Tibial artery (tissue), 4 donors: Measurements from ENCODE around the gene MCHR1.
"Not testable (repeated sequence)": the region's sequence is repeated elsewhere in the genome, so short reads cannot be mapped to it uniquely, and the experiment has no call there.

Source experiments
- DNase-seq, 2 donors: peaks; one replicate each; pipeline ENCODE4 v3.0.0-alpha.2; 2019
- H3K27ac ChIP-seq, 2 donors: fragments of 200-600 bp; sonication (generic) in 1 of 2; 1 replicate in 1 of 2; 2 replicates in 1 of 2; pipeline ENCODE4 v1.5.1; 2018 to 2019; ENCODE audit warnings: mild to moderate bottlenecking in 1 of 2
- H3K27me3 ChIP-seq, 2 donors: fragments of 200-600 bp; sonication (generic) in 1 of 2; one replicate each; pipeline versions ENCODE4 v1.5.1 to v1.6.0; 2016 to 2019
- H3K36me3 ChIP-seq, 3 donors: fragments of 200-600 bp; sonication (generic) in 2 of 3; one replicate each; pipeline ENCODE4 v1.5.1; 2016 to 2019; ENCODE audit warnings: mild to moderate bottlenecking in 2 of 3
- H3K4me1 ChIP-seq, 4 donors: fragments of 200-600 bp; sonication (generic) in 2 of 4; 1 replicate in 3 of 4; 2 replicates in 1 of 4; pipeline ENCODE4 v1.5.1; 2016 to 2019
- H3K4me3 ChIP-seq, 2 donors: fragments of 200-600 bp; sonication (generic) in 1 of 2; 1 replicate in 1 of 2; 2 replicates in 1 of 2; pipeline ENCODE4 v1.5.1; 2018 to 2019; ENCODE audit warnings: mild to moderate bottlenecking in 2 of 2
- H3K9me3 ChIP-seq, 3 donors: fragments of 200-600 bp; sonication (generic) in 1 of 3; one replicate each; pipeline ENCODE4 v1.5.1; 2016 to 2019
- intact Hi-C: fragments of 100-400 bp; cut with DNase I; formaldehyde crosslinking; loops from one replicate; pipeline ENCODE4 v1.15.0; 2023; ENCODE audit warnings: low total_unique reads
- TF ChIP-seq, protein P1 (sequence below), 2 experiments: fragments of 200-600 bp in 1 of 2; fragments of 450-650 bp in 1 of 2; IDR thresholded peaks; one replicate each; pipeline ENCODE4 v1.5.1; 2017 to 2019; ENCODE audit warnings: antibody characterized with exemption in 2 of 2, mild to moderate bottlenecking in 1 of 2, moderate library complexity in 1 of 2

The MCHR1 gene

DNA sequence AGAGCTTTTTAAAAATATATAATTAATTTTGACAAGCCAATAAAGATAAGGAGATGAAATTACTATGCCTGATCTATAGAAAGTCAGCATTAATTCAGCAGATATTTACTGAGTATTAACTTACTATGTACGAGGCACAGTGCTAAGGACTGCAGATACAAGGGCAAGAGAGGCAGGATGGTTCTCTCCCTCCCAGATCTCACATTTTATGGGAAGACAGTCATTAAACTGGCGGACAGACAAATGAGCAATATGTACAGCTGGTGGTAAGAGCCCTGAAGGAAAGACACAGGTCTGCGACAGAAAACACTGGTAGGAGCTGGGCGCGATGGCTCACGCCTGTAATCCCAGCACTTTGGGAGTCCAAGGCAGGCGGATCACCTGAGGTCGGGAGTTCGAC is 36.8 kb downstream of the MCHR1 start:
- no peak for DNase-seq
- TF ChIP-seq, protein P1, sequence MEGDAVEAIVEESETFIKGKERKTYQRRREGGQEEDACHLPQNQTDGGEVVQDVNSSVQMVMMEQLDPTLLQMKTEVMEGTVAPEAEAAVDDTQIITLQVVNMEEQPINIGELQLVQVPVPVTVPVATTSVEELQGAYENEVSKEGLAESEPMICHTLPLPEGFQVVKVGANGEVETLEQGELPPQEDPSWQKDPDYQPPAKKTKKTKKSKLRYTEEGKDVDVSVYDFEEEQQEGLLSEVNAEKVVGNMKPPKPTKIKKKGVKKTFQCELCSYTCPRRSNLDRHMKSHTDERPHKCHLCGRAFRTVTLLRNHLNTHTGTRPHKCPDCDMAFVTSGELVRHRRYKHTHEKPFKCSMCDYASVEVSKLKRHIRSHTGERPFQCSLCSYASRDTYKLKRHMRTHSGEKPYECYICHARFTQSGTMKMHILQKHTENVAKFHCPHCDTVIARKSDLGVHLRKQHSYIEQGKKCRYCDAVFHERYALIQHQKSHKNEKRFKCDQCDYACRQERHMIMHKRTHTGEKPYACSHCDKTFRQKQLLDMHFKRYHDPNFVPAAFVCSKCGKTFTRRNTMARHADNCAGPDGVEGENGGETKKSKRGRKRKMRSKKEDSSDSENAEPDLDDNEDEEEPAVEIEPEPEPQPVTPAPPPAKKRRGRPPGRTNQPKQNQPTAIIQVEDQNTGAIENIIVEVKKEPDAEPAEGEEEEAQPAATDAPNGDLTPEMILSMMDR (IDR thresholded peaks at IDR 0.05), result no peak
- intact Hi-C loops, result no loop called here

GRCh38 chr22:40717657-40718056 is 38.4 kb downstream of the MCHR1 start:
- H3K4me3 ChIP-seq, H3K27ac ChIP-seq, DNase-seq, H3K9me3 ChIP-seq, intact Hi-C loops, H3K27me3 ChIP-seq, H3K36me3 ChIP-seq: not testable (repeated sequence)
- H3K4me1 ChIP-seq, result peaks cover 0 to 15% (median 10%) of the 10 kb centered on the region in 4 donors

More for the DNA sequence above, 36.8 kb downstream of the MCHR1 start:
- Histone ChIP-seq H3K4me1 (peaks cover 0 to 21% (median 16%) of the 10 kb centered on the region in 4 donors), H3K9me3 (no peaks in the 10 kb centered on the region), H3K27me3 (no peaks in the 10 kb centered on the region), H3K36me3 (no peaks in the 10 kb centered on the region), H3K4me3 (no peak overlapping the region), H3K27ac (no peak overlapping the region)

GRCh38 chr22:40718250-40719204 is 39.2 kb downstream of the MCHR1 start:
- DNase-seq, result no peak
- H3K36me3 ChIP-seq, result no peaks in the 10 kb centered on the region
- H3K4me3 ChIP-seq, result no peak overlapping the region
- TF ChIP-seq, protein P1 (IDR thresholded peaks at IDR 0.05), result no peak
- H3K4me1 ChIP-seq, result peaks cover 0 to 15% (median 10%) of the 10 kb centered on the region in 4 donors
- no peaks in the 10 kb centered on the region for H3K9me3 ChIP-seq
- no peak overlapping the region for H3K27ac ChIP-seq
- H3K27me3 ChIP-seq, result no peaks in the 10 kb centered on the region
- intact Hi-C loops, result no loop called here

- no peaks in the 10 kb centered on the region for H3K9me3 ChIP-seq
- no peaks in the 10 kb centered on the region for H3K36me3 ChIP-seq
- no peak for DNase-seq
- H3K27me3 ChIP-seq, result no peaks in the 10 kb centered on the region
- peaks cover 0 to 14% (median 8%) of the 10 kb centered on the region in 4 donors for H3K4me1 ChIP-seq
- intact Hi-C loops, result no loop called here
- TF ChIP-seq, protein P1 (IDR thresholded peaks at IDR 0.05), result no peak
- H3K27ac ChIP-seq, result no peak overlapping the region
- no peak overlapping the region for H3K4me3 ChIP-seq
Observed at GRCh38 chr22:40719599-40719998, 40.3 kb downstream of the MCHR1 start.

DNA sequence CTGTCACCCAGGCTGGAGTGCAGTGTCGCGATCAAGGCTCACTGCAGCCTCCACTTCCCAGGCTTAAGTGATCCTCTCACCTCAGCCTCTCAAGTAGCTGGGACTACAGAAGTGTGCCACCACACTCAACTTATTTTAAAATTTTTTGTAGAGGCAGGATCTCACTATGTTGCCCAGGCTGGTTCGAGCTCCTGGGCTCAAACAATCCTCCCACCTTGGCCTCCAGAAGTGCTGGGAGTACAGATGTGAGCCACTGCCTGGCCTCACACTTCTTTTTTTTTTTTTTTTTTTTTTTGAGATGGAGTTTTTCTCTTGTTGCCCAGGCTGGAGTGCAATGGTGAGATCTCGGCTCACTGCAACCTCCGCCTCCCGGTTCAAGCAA is 40.9 kb downstream of the MCHR1 start:
- H3K27me3 ChIP-seq, H3K4me3 ChIP-seq, H3K36me3 ChIP-seq, DNase-seq, H3K9me3 ChIP-seq, intact Hi-C loops, H3K27ac ChIP-seq: not testable (repeated sequence)
- H3K4me1 ChIP-seq, result peaks cover 0 to 14% (median 7%) of the 10 kb centered on the region in 4 donors

DNA sequence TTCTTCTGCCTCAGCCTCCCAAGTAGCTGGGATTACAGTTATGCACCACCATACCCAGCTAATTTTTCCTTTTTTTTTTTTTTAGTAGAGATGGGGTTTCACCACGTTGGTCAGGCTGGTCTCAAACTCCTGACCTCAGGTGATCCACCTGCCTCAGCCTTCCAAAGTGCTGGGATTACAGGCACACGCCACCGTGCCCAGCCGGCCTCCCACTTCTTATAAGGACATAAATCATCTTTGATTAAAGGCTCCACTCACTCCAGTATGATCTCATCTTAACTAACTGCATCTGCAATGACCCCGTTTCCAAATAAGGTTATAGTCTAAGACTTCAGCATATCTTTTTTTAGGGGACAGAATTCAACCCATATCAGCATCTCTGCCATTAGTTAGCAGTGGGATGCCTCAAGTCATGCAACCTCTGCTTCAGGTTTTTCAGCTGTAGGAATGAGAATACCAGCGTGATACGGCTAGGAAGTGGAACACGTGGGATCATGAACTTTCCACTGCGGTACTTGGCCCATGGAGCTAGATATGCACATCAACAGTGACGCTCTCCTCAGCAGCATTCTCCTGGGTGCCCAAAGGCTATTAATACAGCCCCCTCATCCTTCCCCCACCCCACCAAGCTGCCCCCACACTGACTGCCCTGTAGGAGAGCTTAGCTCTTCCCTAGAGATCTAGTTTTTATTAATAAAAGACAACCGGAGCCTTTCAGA is 41.4 kb downstream of the MCHR1 start:
- no peak for DNase-seq
- H3K27me3 ChIP-seq, result no peaks in the 10 kb centered on the region
- H3K36me3 ChIP-seq, result no peaks in the 10 kb centered on the region
- H3K27ac ChIP-seq, result no peak overlapping the region
- no peaks in the 10 kb centered on the region for H3K9me3 ChIP-seq
- H3K4me1 ChIP-seq, result peaks cover 0 to 14% (median 7%) of the 10 kb centered on the region in 4 donors
- intact Hi-C loops, result no loop called here
- TF ChIP-seq, protein P1 (IDR thresholded peaks at IDR 0.05), result no peak
- H3K4me3 ChIP-seq, result no peak overlapping the region
